Activated CD8-positive, alpha-beta memory T cell treated with anti-CD3 and anti-CD28 coated beads, Interleukin-2, amount 50 U/mL, for 24 hours (primary cell): Measurements from ENCODE around the gene PRG2.
"Not testable (repeated sequence)": the region's sequence is repeated elsewhere in the genome, so short reads cannot be mapped to it uniquely, and the experiment has no call there.

ENCODE experiments used
- DNase-seq: peaks from one replicate; pipeline ENCODE4 v3.0.0-alpha.2; 2020; ENCODE audit errors: extremely low read depth

The PRG2 gene

GRCh38 chr11:57368106-57368844 lies 22.2 kb downstream of the PRG2 start:
- DNase-seq = no peak

- DNase-seq = no peak
Observed at GRCh38 chr11:57364851-57365660, 25.4 kb downstream of the PRG2 start.

DNA sequence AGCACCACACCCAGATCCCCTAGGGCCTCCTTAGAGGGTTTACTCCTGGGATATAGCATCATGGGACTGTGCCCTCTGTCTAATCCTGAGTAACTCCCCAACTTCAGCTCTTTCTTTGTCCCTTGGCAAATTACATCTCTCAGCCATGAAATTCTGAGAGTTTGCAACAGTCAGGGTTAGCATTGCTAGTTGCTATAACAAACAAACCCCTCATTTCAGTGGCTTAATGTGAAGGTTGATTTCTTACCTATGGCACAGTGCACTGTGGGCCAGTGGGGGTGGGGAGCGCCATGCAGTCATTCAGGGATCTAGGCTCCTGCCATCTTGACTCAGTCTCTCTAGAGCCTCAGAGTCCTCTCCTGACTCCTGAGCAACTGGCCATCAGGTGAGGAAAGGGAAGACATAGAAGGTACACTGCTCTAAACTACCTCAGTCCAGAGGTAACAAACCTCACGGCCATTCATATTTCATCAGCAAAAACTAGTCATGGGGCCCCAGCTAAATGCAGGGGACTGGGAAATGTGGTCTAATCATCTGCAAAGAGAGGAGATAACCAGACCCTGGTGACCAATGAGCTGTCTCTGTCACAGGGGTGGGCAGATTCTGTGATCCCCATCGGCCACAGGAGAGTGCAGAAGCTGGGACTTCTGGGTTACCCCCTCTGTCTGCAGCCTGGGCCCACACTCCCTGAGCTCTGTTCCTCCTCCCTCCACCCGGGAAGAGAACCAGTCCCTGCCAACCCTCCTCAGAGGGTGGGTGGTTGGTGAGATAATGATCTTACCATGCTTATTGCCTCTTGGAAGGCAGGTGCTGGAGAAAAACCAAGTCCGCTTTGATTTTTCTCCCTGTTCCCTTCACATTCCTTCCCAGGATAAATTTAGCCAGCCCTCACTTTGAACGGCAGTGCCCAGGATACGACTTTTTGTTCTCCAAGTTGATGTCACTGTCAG lies 27.0 kb downstream of the PRG2 start:
- DNase-seq = no peak

DNA sequence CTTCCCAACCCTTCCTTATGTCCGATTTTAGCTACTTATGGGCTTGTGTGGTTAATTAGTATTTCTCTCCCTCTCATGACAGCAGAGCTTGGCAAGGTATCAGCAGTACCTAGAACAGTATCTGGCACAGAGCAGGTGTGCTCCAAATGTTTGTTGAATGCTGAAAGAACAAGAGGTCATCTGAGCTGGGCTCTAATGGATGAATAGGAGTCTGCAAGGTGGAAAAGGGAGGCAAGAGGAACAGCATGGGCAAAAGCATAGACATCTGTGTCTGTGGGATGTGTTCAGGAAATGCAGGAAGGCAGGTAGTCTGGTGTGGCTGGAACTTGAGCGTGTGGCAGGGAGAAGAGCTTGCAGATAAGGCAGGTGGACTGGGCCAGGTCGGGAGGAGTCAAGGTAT lies 28.5 kb downstream of the PRG2 start:
- DNase-seq = no peak

DNA sequence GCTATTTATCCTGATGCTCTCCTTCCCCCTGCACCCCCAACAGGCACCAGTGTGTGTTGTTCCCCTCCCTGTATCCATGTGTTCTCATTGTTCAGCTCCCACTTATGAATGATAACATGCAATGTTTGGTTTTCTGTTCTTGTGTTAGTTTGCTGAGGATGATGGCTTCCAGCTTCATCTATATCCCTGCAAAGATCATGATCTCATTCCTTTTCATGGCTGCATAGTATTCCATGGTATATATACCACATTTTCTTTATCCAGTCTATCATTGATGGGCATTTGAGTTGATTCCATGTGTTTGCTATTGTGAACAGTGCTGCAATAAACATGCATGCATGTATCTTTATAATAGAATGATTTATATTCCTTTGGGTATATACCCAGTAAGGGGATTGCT lies 29.0 kb downstream of the PRG2 start:
- DNase-seq = not testable (repeated sequence)

- DNase-seq = no peak
Observed at GRCh38 chr11:57360991-57361390, 29.5 kb downstream of the PRG2 start.

GRCh38 chr11:57359896-57360690 lies 30.4 kb downstream of the PRG2 start:
- DNase-seq = no peak

GRCh38 chr11:57359396-57359795 lies 31.1 kb downstream of the PRG2 start:
- DNase-seq = no peak

DNA sequence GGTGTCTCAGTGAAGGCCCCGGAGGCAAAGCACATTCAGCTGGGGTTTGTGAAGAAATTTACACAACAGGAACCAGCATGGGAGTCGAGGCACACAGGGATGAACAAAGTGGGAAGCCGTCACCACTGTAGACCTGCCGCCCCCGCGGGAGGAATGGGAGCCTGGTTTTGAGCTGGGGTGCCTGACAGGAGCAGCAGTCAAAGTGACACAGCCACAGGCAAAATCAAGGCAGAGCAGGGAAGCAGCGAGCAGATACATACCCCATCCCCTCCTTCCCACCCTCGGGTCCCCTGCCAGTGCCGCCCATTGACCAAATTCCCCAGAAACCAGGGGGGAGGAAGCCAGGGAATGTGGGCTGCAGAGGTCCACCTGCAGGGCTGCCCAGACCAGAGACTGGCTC lies 31.5 kb downstream of the PRG2 start:
- no peak for DNase-seq

GRCh38 chr11:57358543-57358961 lies 31.9 kb downstream of the PRG2 start:
- DNase-seq = no peak

DNA sequence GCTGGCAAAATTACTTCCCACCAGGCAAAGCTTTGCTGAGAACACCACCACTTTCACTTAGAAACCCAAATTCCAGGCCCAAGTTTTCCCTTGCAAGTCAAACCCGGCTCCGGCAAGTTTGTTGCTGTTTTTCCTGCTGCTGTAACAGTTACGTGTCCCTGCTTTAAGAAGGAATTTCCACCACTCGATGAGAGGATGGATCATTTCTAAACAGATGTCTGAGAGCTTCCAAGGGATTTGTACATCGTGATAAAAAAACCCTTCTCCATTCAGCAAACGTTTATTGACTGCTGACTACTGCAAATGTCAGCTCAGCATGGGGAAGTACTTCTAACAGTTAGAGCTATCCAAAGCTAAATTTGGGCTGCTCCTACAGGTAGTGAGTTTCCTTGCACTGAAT lies 32.6 kb downstream of the PRG2 start:
- no peak for DNase-seq

- DNase-seq = no peak
Observed at GRCh38 chr11:57357310-57357709, 33.1 kb downstream of the PRG2 start.

- DNase-seq = no peak
Observed at GRCh38 chr11:57356268-57356667, 34.2 kb downstream of the PRG2 start.

- no peak for DNase-seq
Observed at GRCh38 chr11:57354699-57355098, 35.8 kb downstream of the PRG2 start.

DNA sequence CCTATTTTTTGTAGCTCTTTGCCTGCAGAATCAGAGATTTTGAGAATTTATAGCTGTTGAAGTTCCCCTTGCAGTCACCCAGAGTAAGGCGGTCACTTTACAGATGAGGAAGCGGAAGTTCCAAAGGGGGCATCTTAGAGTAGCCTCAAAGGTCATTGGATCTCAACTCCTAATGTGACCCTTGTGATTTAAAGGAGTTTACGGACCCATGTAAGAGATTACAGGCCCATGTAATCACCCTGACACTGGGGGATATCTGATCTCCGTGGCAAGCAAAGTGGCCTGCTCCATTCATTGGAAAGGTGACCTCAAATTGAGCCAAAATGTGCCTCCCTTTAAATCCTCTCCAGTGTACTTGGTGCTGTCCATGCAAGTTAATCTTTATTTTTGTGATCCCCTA lies 36.6 kb downstream of the PRG2 start:
- DNase-seq = no peak

DNA sequence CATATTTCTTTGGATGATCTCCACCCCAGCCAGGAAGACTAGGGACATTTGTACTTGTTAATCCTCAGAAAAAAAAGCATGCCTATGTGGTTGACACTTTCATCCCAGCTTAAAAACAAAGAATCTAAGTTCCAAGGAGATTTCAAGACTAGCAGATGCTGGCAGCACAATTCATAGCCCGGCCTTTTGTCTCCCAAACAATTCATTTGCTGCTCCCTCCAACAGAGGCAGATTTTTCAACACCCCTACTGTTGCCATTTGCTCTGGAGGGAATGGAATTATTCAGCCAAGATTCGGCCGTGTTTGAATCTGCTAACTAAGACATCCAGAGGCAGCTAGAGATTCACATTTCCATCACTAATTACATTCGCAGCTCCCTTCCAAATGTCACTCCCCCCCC lies 37.0 kb downstream of the PRG2 start:
- DNase-seq = no peak

DNA sequence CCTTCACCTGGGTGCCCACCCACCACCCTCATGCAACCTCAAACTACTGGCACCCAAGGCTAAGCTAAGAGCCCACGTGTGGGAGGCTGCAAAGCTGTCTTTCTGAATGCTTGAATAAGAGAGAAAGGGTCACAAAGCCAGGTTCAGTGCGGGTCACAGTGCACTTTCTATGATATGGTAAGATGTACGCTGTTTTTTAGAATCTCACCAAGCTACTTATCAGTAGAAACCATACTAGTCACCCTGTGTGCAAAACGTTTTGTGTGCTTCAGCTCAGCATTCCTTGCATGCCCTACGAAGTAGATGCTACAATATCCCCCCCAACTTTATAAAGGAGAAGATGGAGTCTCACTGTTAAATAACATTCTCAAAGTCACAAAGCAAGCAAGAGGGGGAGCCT lies 37.4 kb downstream of the PRG2 start:
- DNase-seq = no peak

DNA sequence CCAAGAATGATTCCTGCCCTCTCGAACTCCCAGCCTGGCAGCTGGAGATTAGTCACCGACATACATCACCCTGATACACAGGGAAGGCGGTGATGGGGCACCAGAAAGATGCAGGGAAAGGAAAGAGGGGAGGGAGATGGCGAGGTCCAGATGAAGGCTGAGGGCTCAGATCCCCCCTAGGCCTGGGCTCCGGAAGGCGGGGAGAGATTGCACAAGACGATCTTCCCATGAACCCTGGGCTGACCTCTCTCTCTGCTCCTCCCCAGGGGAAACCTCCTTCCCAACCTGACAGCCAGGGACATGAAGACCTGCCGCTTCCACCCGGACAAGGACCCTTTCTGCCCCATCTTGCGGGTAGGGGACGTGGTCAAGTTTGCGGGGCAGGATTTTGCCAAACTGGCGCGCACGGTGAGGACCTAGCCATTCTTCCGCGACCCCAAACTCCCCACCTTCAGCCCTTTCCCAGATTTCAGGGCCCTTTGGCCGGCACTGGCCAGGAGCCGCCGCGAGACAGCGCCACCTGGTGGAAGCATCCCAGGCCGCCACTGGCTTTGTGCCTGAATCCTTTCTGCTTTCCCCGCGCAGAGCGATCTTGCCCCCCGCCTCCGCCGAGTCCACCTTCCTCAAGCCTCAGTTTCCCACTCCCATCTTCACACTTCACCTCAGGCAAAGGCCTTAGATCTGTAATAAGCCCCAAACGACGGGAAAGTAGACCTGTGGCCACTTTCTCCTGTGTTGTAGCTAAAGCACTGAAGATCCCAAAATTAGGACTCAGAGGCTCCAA lies 40.8 kb downstream of the PRG2 start:
- DNase-seq = no peak

DNA sequence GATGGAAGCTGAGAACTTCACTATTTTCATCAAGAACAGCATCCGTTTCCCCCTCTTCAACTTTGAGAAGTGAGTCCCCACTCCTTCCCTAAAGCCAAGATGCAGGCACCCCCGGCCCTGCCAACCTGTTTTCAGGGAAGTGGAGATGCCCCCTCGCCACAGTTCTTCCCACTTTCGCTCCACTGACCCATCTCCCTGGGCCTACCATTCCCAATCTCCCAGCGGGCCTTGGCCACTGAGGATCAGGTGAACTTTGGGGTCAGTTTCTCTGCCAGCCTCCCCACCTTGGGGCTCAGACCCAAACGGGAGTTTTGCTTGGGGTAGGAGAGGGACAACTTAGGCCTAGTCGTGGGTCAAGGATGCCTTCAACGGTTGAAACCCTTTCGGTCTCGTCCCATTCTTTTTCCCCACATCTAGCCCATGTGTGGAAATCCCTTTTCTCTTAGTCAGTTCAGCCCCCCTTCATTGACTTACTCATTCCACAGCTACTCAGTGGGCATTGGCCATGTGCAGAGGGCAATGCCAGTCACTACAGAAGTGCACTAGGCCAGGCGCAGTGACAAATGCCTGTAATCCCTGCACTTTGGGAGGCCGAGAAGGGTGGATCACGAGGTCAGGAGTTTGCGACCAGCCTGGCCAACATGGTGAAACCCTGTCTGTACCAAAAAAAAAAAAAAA lies 41.7 kb downstream of the PRG2 start:
- no peak for DNase-seq

GRCh38 chr11:57348052-57348451 lies 42.4 kb downstream of the PRG2 start:
- DNase-seq = no peak
